ENCODE results near the gene DGLUCY.
"Not testable (repeated sequence)": the region's sequence is repeated elsewhere in the genome, so short reads cannot be mapped to it uniquely, and the experiment has no call there.

The DGLUCY gene

GRCh38 chr14:91092073-91092472, 21.8 kb upstream of the DGLUCY start:
- Histone ChIP-seq H3K36me3 (ENCODE audit: insufficient read depth, low read length) (no peaks in the 10 kb centered on the region), H3K4me3 (ENCODE audit: low read depth in 1 of 2, low read length in 2 of 2) (no peak overlapping the region), H3K79me2 (ENCODE audit: insufficient read depth, low read length) (no peaks in the 10 kb centered on the region), H3K9me3 (ENCODE audit: insufficient read depth, low read length, severe bottlenecking) (no peaks in the 10 kb centered on the region), H3K27ac (ENCODE audit: low read length) (no peak overlapping the region), H3K9ac (ENCODE audit: low read depth, low read length) (no peak overlapping the region), H3K4me2 (ENCODE audit: insufficient read depth, low read length) (no peak overlapping the region), H3K4me1 (ENCODE audit: insufficient read depth, low read length) (no peaks in the 10 kb centered on the region), H3K27me3 (ENCODE audit: insufficient read depth, low read length, poor library complexity) (peaks cover 39% of the 10 kb centered on the region), H2AFZ (ENCODE audit: low read depth, low read length) (no peak overlapping the region), H4K20me1 (ENCODE audit: insufficient read depth, low read length) (peaks cover 12% of the 10 kb centered on the region; the same call in 1 of the 2 replicates)
- DNase-seq: no peak
- ATAC-seq (ENCODE audit: insufficient read depth, low read depth): no peak
- TF ChIP-seq CTCF (IDR thresholded peaks at IDR 0.05; ENCODE audit: borderline replicate concordance, extremely low read depth, low read length, poor library complexity, severe bottlenecking) (no peak), EZH2 (IDR thresholded peaks at IDR 0.05; ENCODE audit: borderline replicate concordance, low read depth, low read length, severe bottlenecking) (no peak)

GRCh38 chr14:91093743-91094472, 20.0 kb upstream of the DGLUCY start:
- Histone ChIP-seq H4K20me1 (ENCODE audit: insufficient read depth, low read length) (peaks cover 12% of the 10 kb centered on the region; the same call in 1 of the 2 replicates), H3K27me3 (ENCODE audit: insufficient read depth, low read length, poor library complexity) (peaks cover 28% of the 10 kb centered on the region)
- H3K79me2 ChIP-seq (ENCODE audit: insufficient read depth, low read length); ATAC-seq (ENCODE audit: insufficient read depth, low read depth); H3K4me2 ChIP-seq (ENCODE audit: insufficient read depth, low read length); H3K36me3 ChIP-seq (ENCODE audit: insufficient read depth, low read length); H3K4me3 ChIP-seq (ENCODE audit: low read depth in 1 of 2, low read length in 2 of 2); H2AFZ ChIP-seq (ENCODE audit: low read depth, low read length); H3K27ac ChIP-seq (ENCODE audit: low read length); H3K4me1 ChIP-seq (ENCODE audit: insufficient read depth, low read length); DNase-seq; H3K9me3 ChIP-seq (ENCODE audit: insufficient read depth, low read length, severe bottlenecking); H3K9ac ChIP-seq (ENCODE audit: low read depth, low read length): not testable (repeated sequence)

GRCh38 chr14:91094772-91095171, 19.1 kb upstream of the DGLUCY start:
- Histone ChIP-seq H3K27me3 (ENCODE audit: insufficient read depth, low read length, poor library complexity) (peaks cover 25% of the 10 kb centered on the region), H3K36me3 (ENCODE audit: insufficient read depth, low read length) (no peaks in the 10 kb centered on the region), H3K79me2 (ENCODE audit: insufficient read depth, low read length) (no peaks in the 10 kb centered on the region)

More at GRCh38 chr14:91094772-91095171, 19.1 kb upstream of the DGLUCY start:
- no peak overlapping the region for H3K9ac ChIP-seq (ENCODE audit: low read depth, low read length)
- TF ChIP-seq CTCF (IDR thresholded peaks at IDR 0.05; ENCODE audit: borderline replicate concordance, extremely low read depth, low read length, poor library complexity, severe bottlenecking): no peak
- no peak for TF ChIP-seq EZH2 (IDR thresholded peaks at IDR 0.05; ENCODE audit: borderline replicate concordance, low read depth, low read length, severe bottlenecking)
- ATAC-seq (ENCODE audit: insufficient read depth, low read depth) (no peak), DNase-seq (no peak)
- H3K27ac ChIP-seq (ENCODE audit: low read length): no peak overlapping the region
- H3K4me1 ChIP-seq (ENCODE audit: insufficient read depth, low read length): no peaks in the 10 kb centered on the region
- H3K4me3 ChIP-seq (ENCODE audit: low read depth in 1 of 2, low read length in 2 of 2): no peak overlapping the region
- no peak overlapping the region for H2AFZ ChIP-seq (ENCODE audit: low read depth, low read length)
- no peak overlapping the region for H3K4me2 ChIP-seq (ENCODE audit: insufficient read depth, low read length)
- no peaks in the 10 kb centered on the region for H3K9me3 ChIP-seq (ENCODE audit: insufficient read depth, low read length, severe bottlenecking)
- peaks cover 12% of the 10 kb centered on the region; the same call in 1 of the 2 replicates for H4K20me1 ChIP-seq (ENCODE audit: insufficient read depth, low read length)

All from DND-41 (cell line).